ENCODE data around the gene RADIL.

DNA sequence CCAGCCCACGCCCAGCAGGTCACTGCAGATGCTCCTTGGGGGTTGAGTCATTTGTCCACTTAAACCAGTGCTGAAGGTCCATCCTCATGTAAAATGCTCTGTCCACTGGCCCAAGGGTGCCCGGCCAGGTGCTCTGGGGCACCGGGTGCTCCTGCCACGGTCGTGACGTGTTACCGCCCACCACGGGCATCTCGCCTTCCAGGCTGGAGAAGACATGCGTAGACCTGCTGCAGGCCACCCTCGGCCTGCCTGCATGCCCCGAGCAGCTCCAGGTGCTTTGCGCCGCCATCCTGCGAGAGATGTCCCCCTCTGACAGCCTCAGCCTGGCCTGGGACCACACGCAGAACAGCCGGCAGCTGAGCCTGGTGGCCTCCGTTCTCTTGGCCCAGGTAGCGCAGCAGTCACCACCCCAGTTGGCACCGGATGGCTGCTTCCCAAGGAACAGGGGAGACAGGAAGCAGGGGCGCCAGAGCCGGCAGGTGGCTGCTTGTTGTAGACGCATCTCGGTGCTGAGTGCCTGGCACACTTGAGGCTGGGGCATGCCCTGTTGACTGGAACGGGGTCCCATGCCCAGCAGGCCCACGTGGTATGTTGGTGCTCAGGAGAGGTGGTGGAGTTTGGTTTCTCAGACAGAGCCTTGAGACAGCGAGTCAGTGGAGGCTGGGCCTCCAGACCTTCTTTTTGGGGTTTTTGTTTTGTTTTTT is 102.0 kb downstream of the RADIL start:
- no peak for TF ChIP-seq CTCF (conservative IDR thresholded peaks at IDR 0.05; ENCODE audit: low read length)
- no peak for TF ChIP-seq EZH2phosphoT487 (IDR thresholded peaks at IDR 0.05; ENCODE audit: borderline replicate concordance)
